ENCODE results near the gene MPI. TPM values are rescaled to one million over a fixed set of nuclear protein-coding genes. Genes with fewer than 3 reads are reported as not detected.

The MPI gene
- total RNA-seq, 4 donors from 2014 or later, result 63.1 to 176 (median 98.4) TPM

DNA sequence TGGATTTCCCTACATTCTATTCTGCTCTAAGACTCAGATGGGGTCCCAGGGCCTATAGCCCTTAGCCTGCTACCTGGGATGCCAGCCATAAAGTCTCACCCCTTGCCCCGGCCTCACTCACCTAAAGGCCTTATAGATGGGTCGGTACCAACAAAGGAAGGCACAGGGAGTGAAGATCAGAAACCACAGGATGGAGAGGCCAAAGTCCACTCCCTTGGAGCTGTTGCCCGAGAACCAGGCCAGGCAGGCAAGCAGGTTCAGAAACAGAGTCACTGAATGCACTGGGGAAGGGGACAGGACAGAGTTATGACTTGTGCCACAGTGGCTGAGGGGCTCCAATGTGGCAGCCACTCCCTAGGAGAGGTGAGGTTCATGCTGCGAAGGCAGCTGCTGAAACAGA lies 39.4 kb upstream of the MPI start:
- DNase-seq, result no peak
- WGBS, 2 donors (ENCODE audit: low coverage in 1 of 2), result 78% methylated on average over 4 of the region's 4 CpGs; no CpG with 5 or more reads in 1 of the 2 donors
- Histone ChIP-seq H3K4me1 (peaks cover 0 to 9% (median 3%) of the 10 kb centered on the region in 4 donors), H3K4me3 (no peak overlapping the region), H3K27ac (no peak overlapping the region), H3K9me3 (no peaks in the 10 kb centered on the region), H3K36me3 (peaks cover 0 to 54% (median 35%) of the 10 kb centered on the region in 4 donors), H3K27me3 (no peaks in the 10 kb centered on the region)
- intact Hi-C loops (cut with DNase I; ENCODE audit: low total_unique reads) (no loop called here), in situ Hi-C loops (cut with MboI; ENCODE audit: low pct_ligation_motif_present in 1 of 4, low pct_unique_long_range_greater_than_20kb in 1 of 4, low sequenced_read_pairs in 3 of 4) (no loop called here)
- TF ChIP-seq POLR2AphosphoS5 (IDR thresholded peaks at IDR 0.05) (no peak), EP300 (IDR thresholded peaks at IDR 0.05; ENCODE audit: low read depth) (no peak), POLR2A (IDR thresholded peaks at IDR 0.05) (no peak), CTCF (IDR thresholded peaks at IDR 0.05) (no peak)

DNA sequence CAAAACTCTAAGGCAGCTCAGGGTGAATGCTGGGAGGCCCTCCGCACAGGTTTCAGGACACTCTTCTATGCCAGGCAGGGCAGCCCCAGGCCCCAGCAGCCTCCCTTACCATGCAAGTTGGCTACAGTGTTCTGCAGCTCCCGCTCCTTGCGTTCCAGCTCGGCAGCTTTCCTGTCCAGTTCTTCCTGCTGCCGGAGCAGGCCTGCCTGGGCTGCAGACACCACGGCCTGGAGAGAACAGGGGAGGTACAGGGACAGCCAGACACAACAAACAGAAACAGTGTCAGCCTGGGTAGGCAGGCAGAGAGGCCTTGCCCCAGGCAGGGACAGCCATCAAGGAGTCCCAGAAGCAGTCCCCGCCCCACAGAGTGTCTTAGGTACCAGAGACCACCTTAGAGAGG lies 37.9 kb upstream of the MPI start:
- in situ Hi-C loops (cut with MboI; ENCODE audit: low pct_ligation_motif_present in 1 of 4, low pct_unique_long_range_greater_than_20kb in 1 of 4, low sequenced_read_pairs in 3 of 4) (no loop called here), intact Hi-C loops (cut with DNase I; ENCODE audit: low total_unique reads) (no loop called here)
- DNase-seq, result no peak
- peaks cover 0 to 54% (median 35%) of the 10 kb centered on the region in 4 donors for H3K36me3 ChIP-seq
- H3K4me1 ChIP-seq, result peaks cover 4 to 15% (median 9%) of the 10 kb centered on the region in 4 donors
- H3K27ac ChIP-seq, result no peak overlapping the region
- whole genome bisulfite sequencing, 2 donors (ENCODE audit: low coverage in 1 of 2), result 88% methylated on average over 7 of the region's 7 CpGs; no CpG with 5 or more reads in 1 of the 2 donors
- H3K27me3 ChIP-seq, result no peaks in the 10 kb centered on the region
- H3K4me3 ChIP-seq, result no peak overlapping the region
- H3K9me3 ChIP-seq, result no peaks in the 10 kb centered on the region
- TF ChIP-seq EP300 (IDR thresholded peaks at IDR 0.05; ENCODE audit: low read depth) (no peak), POLR2AphosphoS5 (IDR thresholded peaks at IDR 0.05) (no peak), POLR2A (IDR thresholded peaks at IDR 0.05) (no peak), CTCF (IDR thresholded peaks at IDR 0.05) (no peak)

DNA sequence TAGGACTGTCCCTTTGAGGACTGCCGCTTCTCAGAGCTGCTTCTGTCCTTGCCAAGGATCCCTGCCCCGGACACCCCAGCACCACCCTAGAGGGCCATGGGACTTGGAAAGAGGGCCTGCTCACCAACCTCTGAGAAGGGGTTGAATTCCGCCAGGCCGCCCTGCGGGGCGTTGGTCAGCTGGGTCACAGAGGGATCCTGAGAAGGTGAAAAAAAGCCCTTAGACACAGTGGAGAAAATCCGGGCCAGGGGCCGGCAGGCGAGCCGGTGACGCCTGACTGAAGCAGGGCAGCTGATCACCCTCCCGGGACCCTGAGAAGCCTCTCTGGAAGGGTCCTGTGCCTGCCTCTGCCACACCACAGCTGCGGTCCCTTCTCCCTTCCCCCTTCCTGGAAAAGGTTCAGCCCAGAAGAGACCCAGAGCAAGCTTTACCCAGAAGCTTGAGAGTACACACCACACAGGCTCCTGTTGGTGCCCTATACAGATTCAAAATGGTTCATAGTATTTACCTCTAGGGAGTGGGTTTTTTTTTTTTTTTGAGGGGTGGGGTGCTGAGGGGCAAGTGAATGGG lies 35.3 kb upstream of the MPI start:
- H3K9me3 ChIP-seq, result no peaks in the 10 kb centered on the region
- in situ Hi-C loops (cut with MboI; ENCODE audit: low pct_ligation_motif_present in 1 of 4, low pct_unique_long_range_greater_than_20kb in 1 of 4, low sequenced_read_pairs in 3 of 4) (no loop called here), intact Hi-C loops (cut with DNase I; ENCODE audit: low total_unique reads) (no loop called here)
- no peak for TF ChIP-seq POLR2AphosphoS5 (IDR thresholded peaks at IDR 0.05)
- no peak for TF ChIP-seq EP300 (IDR thresholded peaks at IDR 0.05; ENCODE audit: low read depth)
- no peak for TF ChIP-seq POLR2A (IDR thresholded peaks at IDR 0.05)
- TF ChIP-seq CTCF (IDR thresholded peaks at IDR 0.05), result no peak
- no peak overlapping the region for H3K27ac ChIP-seq
- H3K4me3 ChIP-seq, result no peak overlapping the region
- peaks cover 21 to 41% (median 34%) of the 10 kb centered on the region in 4 donors for H3K4me1 ChIP-seq
- peaks cover 0 to 39% (median 27%) of the 10 kb centered on the region in 4 donors for H3K36me3 ChIP-seq
- no peak for DNase-seq
- 96% methylated on average over 13 of the region's 13 CpGs; no CpG with 5 or more reads in 1 of the 2 donors for WGBS, 2 donors (ENCODE audit: low coverage in 1 of 2)
- H3K27me3 ChIP-seq, result no peaks in the 10 kb centered on the region

GRCh38 chr15:74855857-74856256 lies 34.0 kb upstream of the MPI start:
- TF ChIP-seq CTCF (IDR thresholded peaks at IDR 0.05) (no peak), POLR2AphosphoS5 (IDR thresholded peaks at IDR 0.05) (no peak), POLR2A (IDR thresholded peaks at IDR 0.05) (no peak), EP300 (IDR thresholded peaks at IDR 0.05; ENCODE audit: low read depth) (no peak)
- intact Hi-C loops (cut with DNase I; ENCODE audit: low total_unique reads) (no loop called here), in situ Hi-C loops (cut with MboI; ENCODE audit: low pct_ligation_motif_present in 1 of 4, low pct_unique_long_range_greater_than_20kb in 1 of 4, low sequenced_read_pairs in 3 of 4) (no loop called here)
- H3K27ac ChIP-seq, result no peak overlapping the region
- H3K27me3 ChIP-seq, result no peaks in the 10 kb centered on the region
- H3K9me3 ChIP-seq, result no peaks in the 10 kb centered on the region
- WGBS, 2 donors (ENCODE audit: low coverage in 1 of 2), result 93% methylated on average over 2 of the region's 2 CpGs; no CpG with 5 or more reads in 1 of the 2 donors
- H3K36me3 ChIP-seq, result peaks cover 0 to 28% (median 21%) of the 10 kb centered on the region in 4 donors
- no peak for DNase-seq
- H3K4me1 ChIP-seq, result peaks cover 25 to 46% (median 41%) of the 10 kb centered on the region in 4 donors
- no peak overlapping the region for H3K4me3 ChIP-seq

Data from transverse colon (tissue), 4 donors.